ENCODE data around the gene AFAP1L2.

Gene AFAP1L2

DNA sequence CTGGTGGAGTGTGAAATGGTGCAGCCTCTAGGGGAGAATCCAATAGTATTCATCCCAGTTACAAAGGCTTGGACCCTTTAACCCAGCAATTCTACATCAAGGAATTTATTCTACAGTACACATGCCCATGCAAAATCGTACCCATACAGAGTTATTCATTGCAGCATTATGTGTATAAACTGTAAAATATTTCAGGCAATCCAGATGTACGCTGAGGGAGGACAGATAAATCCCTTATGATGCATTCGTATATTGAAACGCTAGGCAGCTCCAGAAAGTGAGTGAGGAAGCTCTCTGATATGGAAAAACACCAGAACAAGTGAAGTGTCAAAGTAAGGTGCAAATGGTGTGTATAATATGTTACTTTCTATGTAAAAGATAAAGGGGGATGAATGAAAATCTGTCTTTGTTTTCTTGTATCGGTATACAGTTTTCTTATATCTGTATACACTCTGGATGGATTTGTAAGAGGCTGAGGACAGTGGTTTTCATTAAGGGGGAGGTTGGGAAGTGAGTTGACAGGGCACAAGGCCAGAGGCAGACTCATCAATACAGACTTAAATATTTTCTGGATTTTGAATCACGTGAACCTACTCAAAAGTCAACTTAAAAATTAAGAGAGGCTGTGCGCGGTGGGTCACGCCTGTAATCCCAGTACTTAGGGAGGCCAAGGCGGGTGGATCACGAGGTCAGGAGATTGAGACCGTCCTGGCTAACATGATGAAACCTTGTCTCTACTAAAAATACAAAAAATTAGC, 148.1 kb downstream of the AFAP1L2 start:
- Histone ChIP-seq H3K4me3 (ENCODE audit: low read depth, low read length) (no peak overlapping the region), H3K27me3 (ENCODE audit: insufficient read depth, low read depth, severe bottlenecking) (no peaks in the 10 kb centered on the region), H3K9me3 (ENCODE audit: severe bottlenecking) (no peaks in the 10 kb centered on the region), H3K36me3 (no peaks in the 10 kb centered on the region), H3K27ac (no peak overlapping the region)
- DNase-seq = no peak
- TF ChIP-seq, protein P1, sequence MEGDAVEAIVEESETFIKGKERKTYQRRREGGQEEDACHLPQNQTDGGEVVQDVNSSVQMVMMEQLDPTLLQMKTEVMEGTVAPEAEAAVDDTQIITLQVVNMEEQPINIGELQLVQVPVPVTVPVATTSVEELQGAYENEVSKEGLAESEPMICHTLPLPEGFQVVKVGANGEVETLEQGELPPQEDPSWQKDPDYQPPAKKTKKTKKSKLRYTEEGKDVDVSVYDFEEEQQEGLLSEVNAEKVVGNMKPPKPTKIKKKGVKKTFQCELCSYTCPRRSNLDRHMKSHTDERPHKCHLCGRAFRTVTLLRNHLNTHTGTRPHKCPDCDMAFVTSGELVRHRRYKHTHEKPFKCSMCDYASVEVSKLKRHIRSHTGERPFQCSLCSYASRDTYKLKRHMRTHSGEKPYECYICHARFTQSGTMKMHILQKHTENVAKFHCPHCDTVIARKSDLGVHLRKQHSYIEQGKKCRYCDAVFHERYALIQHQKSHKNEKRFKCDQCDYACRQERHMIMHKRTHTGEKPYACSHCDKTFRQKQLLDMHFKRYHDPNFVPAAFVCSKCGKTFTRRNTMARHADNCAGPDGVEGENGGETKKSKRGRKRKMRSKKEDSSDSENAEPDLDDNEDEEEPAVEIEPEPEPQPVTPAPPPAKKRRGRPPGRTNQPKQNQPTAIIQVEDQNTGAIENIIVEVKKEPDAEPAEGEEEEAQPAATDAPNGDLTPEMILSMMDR (IDR thresholded peaks at IDR 0.05; ENCODE audit: low read depth, low read length) = no peak

GRCh38 chr10:114255227-114255626, 149.1 kb downstream of the AFAP1L2 start:
- TF ChIP-seq, protein P1 (IDR thresholded peaks at IDR 0.05; ENCODE audit: low read depth, low read length) = no peak
- Histone ChIP-seq H3K27ac (no peak overlapping the region), H3K4me3 (ENCODE audit: low read depth, low read length) (no peak overlapping the region), H3K36me3 (no peaks in the 10 kb centered on the region), H3K27me3 (ENCODE audit: insufficient read depth, low read depth, severe bottlenecking) (no peaks in the 10 kb centered on the region), H3K9me3 (ENCODE audit: severe bottlenecking) (no peaks in the 10 kb centered on the region)
- DNase-seq = no peak

- Histone ChIP-seq H3K27ac (no peak overlapping the region), H3K4me3 (ENCODE audit: low read depth, low read length) (no peak overlapping the region), H3K27me3 (ENCODE audit: insufficient read depth, low read depth, severe bottlenecking) (no peaks in the 10 kb centered on the region), H3K36me3 (no peaks in the 10 kb centered on the region), H3K9me3 (ENCODE audit: severe bottlenecking) (no peaks in the 10 kb centered on the region)
- no peak for DNase-seq
- TF ChIP-seq, protein P1 (IDR thresholded peaks at IDR 0.05; ENCODE audit: low read depth, low read length) = no peak
Measured at GRCh38 chr10:114252883-114253282, 151.4 kb downstream of the AFAP1L2 start.

DNA sequence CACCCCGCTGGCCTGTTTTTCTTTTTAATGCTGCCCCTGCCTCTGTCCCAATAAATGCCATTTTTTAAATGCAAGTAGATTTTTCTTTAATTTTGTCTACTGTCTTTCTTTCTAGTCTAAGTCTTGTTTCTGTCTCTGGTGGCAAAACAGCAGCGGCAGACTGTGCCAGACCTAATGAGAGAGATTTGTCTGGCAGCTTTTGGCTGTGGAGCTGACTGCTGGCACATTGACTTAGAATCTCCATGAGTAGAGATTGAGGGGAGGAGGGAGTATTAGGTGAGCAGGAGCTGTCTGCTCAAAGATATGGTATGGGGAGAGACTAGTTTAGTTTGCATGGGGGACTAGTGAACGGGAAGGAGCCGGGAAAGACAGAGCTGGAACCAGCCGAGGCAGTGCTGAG, 152.2 kb downstream of the AFAP1L2 start:
- no peaks in the 10 kb centered on the region for H3K9me3 ChIP-seq (ENCODE audit: severe bottlenecking)
- no peaks in the 10 kb centered on the region for H3K27me3 ChIP-seq (ENCODE audit: insufficient read depth, low read depth, severe bottlenecking)
- TF ChIP-seq, protein P1 (IDR thresholded peaks at IDR 0.05; ENCODE audit: low read depth, low read length) = no peak
- no peak for DNase-seq
- no peak overlapping the region for H3K4me3 ChIP-seq (ENCODE audit: low read depth, low read length)
- no peaks in the 10 kb centered on the region for H3K36me3 ChIP-seq
- no peak overlapping the region for H3K27ac ChIP-seq

- Histone ChIP-seq H3K36me3 (no peaks in the 10 kb centered on the region), H3K27me3 (ENCODE audit: insufficient read depth, low read depth, severe bottlenecking) (no peaks in the 10 kb centered on the region), H3K9me3 (ENCODE audit: severe bottlenecking) (no peaks in the 10 kb centered on the region), H3K27ac (no peak overlapping the region), H3K4me3 (ENCODE audit: low read depth, low read length) (no peak overlapping the region)
- TF ChIP-seq, protein P1 (IDR thresholded peaks at IDR 0.05; ENCODE audit: low read depth, low read length) = no peak
- no peak for DNase-seq
Measured at GRCh38 chr10:114250716-114251115, 153.6 kb downstream of the AFAP1L2 start.

DNA sequence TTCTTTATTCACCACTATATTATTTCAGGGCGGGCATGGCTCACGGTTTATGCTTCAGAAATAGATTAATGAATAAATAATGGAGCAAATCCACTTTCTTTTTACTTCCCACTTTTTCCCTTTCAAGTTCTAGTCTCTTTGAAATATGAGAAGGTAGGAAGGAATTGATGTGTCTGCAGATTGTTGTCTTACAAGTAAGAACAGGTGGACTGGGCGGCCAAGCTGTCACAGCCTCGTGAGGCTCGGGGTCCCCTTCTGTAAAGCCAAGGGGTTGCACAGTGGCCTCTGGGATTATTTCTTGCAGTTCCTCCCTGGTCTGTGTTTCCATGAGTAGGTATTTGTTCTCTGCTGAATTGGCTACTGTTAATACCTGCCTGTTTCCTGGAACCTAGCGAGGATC, 154.1 kb downstream of the AFAP1L2 start:
- no peak overlapping the region for H3K4me3 ChIP-seq (ENCODE audit: low read depth, low read length)
- H3K27me3 ChIP-seq (ENCODE audit: insufficient read depth, low read depth, severe bottlenecking) = no peaks in the 10 kb centered on the region
- no peak overlapping the region for H3K27ac ChIP-seq
- TF ChIP-seq, protein P1 (IDR thresholded peaks at IDR 0.05; ENCODE audit: low read depth, low read length) = no peak
- H3K36me3 ChIP-seq = no peaks in the 10 kb centered on the region
- H3K9me3 ChIP-seq (ENCODE audit: severe bottlenecking) = no peaks in the 10 kb centered on the region
- DNase-seq = no peak
